ENCODE results near the gene LRRC8E. TPM values are rescaled to one million over a fixed set of nuclear protein-coding genes. Genes with fewer than 3 reads are reported as not detected.

LRRC8E gene
- total RNA-seq, 1 experiment from 2014 or later = 10.3 TPM

DNA sequence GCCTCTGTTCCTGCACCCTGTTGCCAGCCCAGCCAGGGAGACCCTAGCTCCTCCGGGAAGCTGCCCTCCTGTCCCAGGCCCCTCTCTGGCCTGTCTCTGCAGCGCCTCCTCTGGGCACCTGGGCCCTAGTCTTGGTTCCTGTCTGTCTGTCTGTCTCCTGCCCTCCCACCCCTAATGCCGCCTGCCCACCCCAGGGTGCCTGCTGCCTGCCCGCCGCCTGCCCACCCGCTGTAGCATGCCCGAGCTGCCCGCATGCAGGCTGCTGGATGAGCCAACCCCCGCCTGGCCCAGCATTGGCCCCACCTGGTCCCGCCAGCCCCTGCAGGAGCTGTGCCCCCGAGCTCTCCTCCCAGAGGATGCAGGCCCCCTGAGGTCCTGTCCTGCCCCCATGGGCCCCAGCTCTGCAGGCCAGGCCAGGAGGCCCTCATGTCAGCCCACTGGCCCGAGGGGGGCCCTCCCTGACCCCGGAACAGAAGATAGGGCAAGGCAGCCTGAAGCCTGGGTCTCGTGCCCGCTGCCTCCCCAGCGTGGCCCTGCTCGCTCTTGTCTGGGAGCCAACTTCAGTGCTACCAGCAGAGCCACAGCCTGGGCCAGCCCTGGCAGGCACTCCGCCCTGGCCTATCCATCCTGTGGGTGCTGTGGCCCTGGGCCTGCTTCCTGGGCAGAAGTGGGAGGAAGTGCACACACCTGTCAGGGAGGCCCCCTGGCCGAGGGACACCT lies 20.6 kb downstream of the LRRC8E start:
- Mint-ChIP-seq H3K4me3 (ENCODE audit: unreplicated experiment) (no peak overlapping the region), H3K27ac (ENCODE audit: low read depth, unreplicated experiment) (no peak overlapping the region), H3K27me3 (ENCODE audit: insufficient read depth, unreplicated experiment) (no peaks in the 10 kb centered on the region), H3K36me3 (ENCODE audit: insufficient read depth, unreplicated experiment) (peaks cover 35% of the 10 kb centered on the region), H3K4me1 (ENCODE audit: insufficient read depth, unreplicated experiment) (peaks cover 22% of the 10 kb centered on the region), H3K9me3 (ENCODE audit: unreplicated experiment) (no peaks in the 10 kb centered on the region)
- intact Hi-C loops (cut with micrococcal nuclease) = no loop called here
- ChIA-PET CTCF (interaction anchor here (0.8 to 1.1 kb wide), 2 partner anchors 14 to 35 kb away, joined by 4 to 5 read pairs; partner anchors contain the start of gene TIMM44), POLR2A (interaction anchor here (0.6 to 0.7 kb wide), 2 partner anchors 9 to 17 kb away, joined by 3 to 6 read pairs; partner anchors contain the start of gene CTXN1)
- BruUV-seq (replicated peaks) = no TSS peak
- TF ChIP-seq, protein P1, sequence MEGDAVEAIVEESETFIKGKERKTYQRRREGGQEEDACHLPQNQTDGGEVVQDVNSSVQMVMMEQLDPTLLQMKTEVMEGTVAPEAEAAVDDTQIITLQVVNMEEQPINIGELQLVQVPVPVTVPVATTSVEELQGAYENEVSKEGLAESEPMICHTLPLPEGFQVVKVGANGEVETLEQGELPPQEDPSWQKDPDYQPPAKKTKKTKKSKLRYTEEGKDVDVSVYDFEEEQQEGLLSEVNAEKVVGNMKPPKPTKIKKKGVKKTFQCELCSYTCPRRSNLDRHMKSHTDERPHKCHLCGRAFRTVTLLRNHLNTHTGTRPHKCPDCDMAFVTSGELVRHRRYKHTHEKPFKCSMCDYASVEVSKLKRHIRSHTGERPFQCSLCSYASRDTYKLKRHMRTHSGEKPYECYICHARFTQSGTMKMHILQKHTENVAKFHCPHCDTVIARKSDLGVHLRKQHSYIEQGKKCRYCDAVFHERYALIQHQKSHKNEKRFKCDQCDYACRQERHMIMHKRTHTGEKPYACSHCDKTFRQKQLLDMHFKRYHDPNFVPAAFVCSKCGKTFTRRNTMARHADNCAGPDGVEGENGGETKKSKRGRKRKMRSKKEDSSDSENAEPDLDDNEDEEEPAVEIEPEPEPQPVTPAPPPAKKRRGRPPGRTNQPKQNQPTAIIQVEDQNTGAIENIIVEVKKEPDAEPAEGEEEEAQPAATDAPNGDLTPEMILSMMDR (IDR thresholded peaks at IDR 0.05; ENCODE audit: unreplicated experiment) = no peak
- no peak for DNase-seq (ENCODE audit: unreplicated experiment)

DNA sequence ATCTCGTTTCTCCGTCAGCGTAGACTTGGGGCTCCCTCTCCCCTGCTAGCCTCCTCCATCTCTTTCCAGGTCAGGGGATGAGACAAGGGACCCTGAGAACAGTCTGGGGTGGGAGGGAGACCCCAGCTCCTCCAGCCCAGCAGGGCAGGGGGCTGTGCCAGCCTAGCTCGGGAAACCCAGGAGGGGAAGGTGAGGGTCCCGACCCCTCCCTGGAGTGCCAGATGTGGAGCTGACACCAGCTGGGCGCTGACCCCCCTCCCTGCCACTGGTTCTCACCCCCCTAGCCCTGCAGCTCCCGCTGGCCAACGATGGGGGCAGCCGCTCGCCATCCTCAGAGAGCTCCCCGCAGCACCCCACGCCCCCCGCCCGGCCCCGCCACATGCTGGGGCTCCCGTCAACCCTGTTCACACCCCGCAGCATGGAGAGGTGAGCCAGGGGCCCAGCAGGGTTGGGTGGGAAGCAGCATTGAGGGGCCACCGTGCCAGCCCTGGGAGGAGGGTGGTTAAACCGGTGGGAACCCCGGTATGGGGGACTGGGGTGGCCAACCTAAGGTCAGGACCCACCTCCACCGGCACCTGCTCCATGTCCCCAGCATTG lies 21.3 kb downstream of the LRRC8E start:
- no TSS peak for BruUV-seq (replicated peaks)
- POLR2A ChIA-PET = interaction anchor here (0.6 to 1.3 kb wide), 2 partner anchors 10 to 17 kb away, joined by 3 to 5 read pairs; partner anchors contain the start of genes CTXN1 and SNAPC2
- CTCF ChIA-PET = interaction anchor here (0.6 kb wide), 1 partner anchor 337 kb away, joined by 4 read pairs; no protein-coding TSS in a partner anchor
- peaks cover 35% of the 10 kb centered on the region for H3K36me3 Mint-ChIP-seq (ENCODE audit: insufficient read depth, unreplicated experiment)
- no peak for DNase-seq (ENCODE audit: unreplicated experiment)
- TF ChIP-seq, protein P1 (IDR thresholded peaks at IDR 0.05; ENCODE audit: unreplicated experiment) = no peak
- no peak overlapping the region for H3K27ac Mint-ChIP-seq (ENCODE audit: low read depth, unreplicated experiment)
- no peaks in the 10 kb centered on the region for H3K9me3 Mint-ChIP-seq (ENCODE audit: unreplicated experiment)
- no peak overlapping the region for H3K4me3 Mint-ChIP-seq (ENCODE audit: unreplicated experiment)
- H3K27me3 Mint-ChIP-seq (ENCODE audit: insufficient read depth, unreplicated experiment) = no peaks in the 10 kb centered on the region
- H3K4me1 Mint-ChIP-seq (ENCODE audit: insufficient read depth, unreplicated experiment) = peaks cover 22% of the 10 kb centered on the region
- intact Hi-C loops (cut with micrococcal nuclease) = no loop called here

DNA sequence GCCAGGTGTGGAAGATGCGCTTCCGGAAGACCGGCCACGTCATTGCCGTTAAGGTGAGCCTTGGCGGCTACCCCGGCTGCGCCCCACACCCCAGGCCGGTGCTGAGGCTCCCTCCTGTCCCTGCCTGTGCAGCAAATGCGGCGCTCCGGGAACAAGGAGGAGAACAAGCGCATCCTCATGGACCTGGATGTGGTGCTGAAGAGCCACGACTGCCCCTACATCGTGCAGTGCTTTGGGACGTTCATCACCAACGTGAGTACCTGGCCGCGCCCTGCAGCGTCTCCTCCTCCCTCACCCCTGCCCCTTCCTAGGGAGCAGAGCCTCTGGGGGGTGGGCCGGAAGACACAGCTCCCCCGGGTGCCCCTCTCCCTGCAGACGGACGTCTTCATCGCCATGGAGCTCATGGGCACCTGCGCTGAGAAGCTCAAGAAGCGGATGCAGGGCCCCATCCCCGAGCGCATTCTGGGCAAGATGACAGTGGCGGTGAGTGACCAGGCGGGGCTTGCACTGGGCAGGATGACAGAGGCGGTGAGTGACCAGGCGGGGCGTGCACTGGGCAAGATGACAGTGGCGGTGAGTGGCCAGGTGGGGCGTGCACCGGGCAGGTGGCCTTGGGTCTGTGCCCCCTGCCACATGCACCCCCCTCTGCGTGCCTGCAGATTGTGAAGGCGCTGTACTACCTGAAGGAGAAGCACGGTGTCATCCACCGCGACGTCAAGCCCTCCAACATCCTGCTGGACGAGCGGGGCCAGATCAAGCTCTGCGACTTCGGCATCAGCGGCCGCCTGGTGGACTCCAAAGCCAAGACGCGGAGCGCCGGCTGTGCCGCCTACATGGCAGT lies 22.2 kb downstream of the LRRC8E start:
- BruUV-seq (replicated peaks) = no TSS peak
- TF ChIP-seq, protein P1 (IDR thresholded peaks at IDR 0.05; ENCODE audit: unreplicated experiment) = no peak
- intact Hi-C loops (cut with micrococcal nuclease) = no loop called here
- H3K4me1 Mint-ChIP-seq (ENCODE audit: insufficient read depth, unreplicated experiment) = peaks cover 12% of the 10 kb centered on the region
- no peak overlapping the region for H3K27ac Mint-ChIP-seq (ENCODE audit: low read depth, unreplicated experiment)
- H3K27me3 Mint-ChIP-seq (ENCODE audit: insufficient read depth, unreplicated experiment) = no peaks in the 10 kb centered on the region
- DNase-seq (ENCODE audit: unreplicated experiment) = no peak
- H3K36me3 Mint-ChIP-seq (ENCODE audit: insufficient read depth, unreplicated experiment) = peaks cover 37% of the 10 kb centered on the region
- no peaks in the 10 kb centered on the region for H3K9me3 Mint-ChIP-seq (ENCODE audit: unreplicated experiment)
- POLR2A ChIA-PET = interaction anchor here (1.3 kb wide), 1 partner anchor 9 kb away, joined by 5 read pairs; the partner anchor contains the start of gene SNAPC2
- no peak overlapping the region for H3K4me3 Mint-ChIP-seq (ENCODE audit: unreplicated experiment)
- CTCF ChIA-PET = no interaction called here

All from MCF 10A (cell line).